GM12891 (cell line): ENCODE data around the gene TBXAS1.

Experiments
- PAX5 ChIP-seq: IDR thresholded peaks from 2 replicates; pipeline ENCODE4 v1.6.1; 2011; ENCODE audit warnings: low read length, moderate library complexity, mild to moderate bottlenecking; ENCODE audit not compliant: insufficient read depth, severe bottlenecking
- POLR2A ChIP-seq: IDR thresholded peaks from 2 replicates; pipeline ENCODE4 v1.6.1; 2011; ENCODE audit warnings: low read depth, low read length, control low read depth
- POLR2AphosphoS5 ChIP-seq: IDR thresholded peaks from 2 replicates; pipeline ENCODE4 v1.6.1; 2011; ENCODE audit warnings: low read depth, low read length, control low read depth
- POU2F2 ChIP-seq: IDR thresholded peaks from 2 replicates; pipeline ENCODE4 v1.6.1; 2011; ENCODE audit warnings: low read depth, mild to moderate bottlenecking, control low read depth, low read length, moderate library complexity
- TAF1 ChIP-seq: IDR thresholded peaks from 2 replicates; pipeline ENCODE4 v1.6.1; 2011; ENCODE audit warnings: low read depth, low read length, control low read depth

DNA sequence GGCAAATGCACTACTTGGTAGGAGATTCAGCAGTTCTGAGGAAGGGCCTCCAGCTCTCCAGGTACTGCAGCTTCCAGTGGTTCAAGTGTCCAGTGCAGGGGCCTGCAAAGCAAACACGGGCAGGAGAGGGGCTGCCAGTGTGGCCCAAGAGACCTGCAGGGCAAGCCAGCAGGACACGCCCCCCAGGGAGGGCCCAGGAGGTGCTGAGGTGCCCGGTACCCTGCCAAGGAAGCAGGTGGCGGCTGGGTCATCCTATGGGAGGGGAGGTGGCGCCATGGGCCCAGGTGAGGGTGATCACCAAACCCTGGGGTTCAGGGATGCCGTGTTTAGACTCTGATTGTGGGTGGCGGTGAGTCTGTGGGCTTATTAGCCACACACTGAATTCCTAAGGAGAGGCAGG is 188.0 kb downstream of the TBXAS1 start:
- no peak for TF ChIP-seq POLR2AphosphoS5
- TF ChIP-seq POLR2A, result no peak
- TF ChIP-seq TAF1, result no peak
- no peak for TF ChIP-seq POU2F2
- no peak for TF ChIP-seq PAX5
